ENCODE results near the gene FFAR3.
"Not testable (repeated sequence)": the region's sequence is repeated elsewhere in the genome, so short reads cannot be mapped to it uniquely, and the experiment has no call there.

The FFAR3 gene

DNA sequence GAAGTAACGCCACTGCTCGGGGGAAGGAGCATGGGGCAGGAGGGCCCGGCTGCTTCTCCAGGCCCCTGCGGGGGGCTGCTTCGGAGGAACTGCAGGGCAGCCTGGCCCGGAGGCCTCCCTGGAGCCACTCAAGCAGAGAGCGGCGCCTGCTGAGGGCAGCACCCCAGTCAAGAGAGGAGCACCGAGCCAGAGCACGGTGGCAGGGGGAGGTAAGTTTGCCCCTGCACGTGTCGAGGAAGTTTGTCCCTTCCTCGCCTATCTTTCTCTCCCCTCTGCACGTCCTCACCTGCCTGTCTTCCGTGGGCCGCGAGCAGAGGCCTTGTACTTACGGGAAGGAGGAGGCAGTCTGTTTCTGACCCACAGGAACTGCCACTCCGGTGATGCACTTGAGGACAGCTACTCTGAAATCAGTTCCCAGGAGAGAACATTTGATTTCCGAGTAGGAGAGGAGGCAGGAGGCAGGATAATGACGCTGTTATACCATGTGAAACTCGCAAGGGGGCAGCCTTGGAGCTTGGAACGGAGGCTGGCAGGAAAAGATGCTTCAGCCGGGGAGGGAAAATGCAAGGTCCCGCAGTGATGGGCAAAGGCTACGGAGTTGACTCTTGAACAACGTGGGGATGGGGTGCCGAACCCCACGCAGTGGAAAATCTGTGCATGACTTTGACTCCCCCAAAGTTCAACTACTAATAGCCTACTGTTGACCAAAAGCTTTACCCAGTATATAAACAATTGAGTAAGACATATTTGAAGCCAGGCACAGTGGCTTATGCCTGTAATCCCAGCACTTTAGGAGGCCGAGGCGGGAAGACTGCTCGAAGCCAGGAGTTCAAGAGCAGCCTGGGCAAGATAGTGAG, 5.6 kb upstream of the FFAR3 start:
- TF ChIP-seq TAF1 (IDR thresholded peaks at IDR 0.05; ENCODE audit: borderline replicate concordance, low read depth, low read length) (no peak), POLR2A (IDR thresholded peaks at IDR 0.05; ENCODE audit: low read depth, low read length) (0 out of 2 replicates have a peak, but pooled peaks have one; percentile 43), POLR2AphosphoS5 (IDR thresholded peaks at IDR 0.05; ENCODE audit: low read depth, low read length) (no peak)
- FAIRE-seq = peak; percentile 91
- peak; percentile 68 for DNase-seq (ENCODE audit: insufficient read length)

DNA sequence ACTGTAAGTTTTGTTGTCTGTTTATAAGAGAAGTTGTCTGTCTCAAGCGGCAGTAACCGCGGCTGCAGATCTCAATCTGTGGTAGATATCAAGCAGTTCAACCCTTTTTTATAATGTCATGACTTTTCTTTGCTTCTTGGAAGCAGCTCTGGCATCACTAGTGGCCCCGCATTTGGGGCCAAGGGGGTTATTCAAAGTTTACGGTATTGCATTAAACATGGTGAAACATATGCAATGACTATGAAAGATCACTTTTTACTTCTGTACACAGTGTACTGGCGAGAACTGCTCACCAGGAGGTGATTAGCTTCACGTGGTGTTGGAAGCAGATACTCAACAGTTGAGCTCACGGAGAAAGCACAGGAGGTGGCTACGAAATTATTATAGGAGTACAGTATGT, 4.6 kb upstream of the FFAR3 start:
- DNase-seq (ENCODE audit: insufficient read length) (no peak), FAIRE-seq (no peak)
- TF ChIP-seq POLR2A (IDR thresholded peaks at IDR 0.05; ENCODE audit: low read depth, low read length) = no peak

DNA sequence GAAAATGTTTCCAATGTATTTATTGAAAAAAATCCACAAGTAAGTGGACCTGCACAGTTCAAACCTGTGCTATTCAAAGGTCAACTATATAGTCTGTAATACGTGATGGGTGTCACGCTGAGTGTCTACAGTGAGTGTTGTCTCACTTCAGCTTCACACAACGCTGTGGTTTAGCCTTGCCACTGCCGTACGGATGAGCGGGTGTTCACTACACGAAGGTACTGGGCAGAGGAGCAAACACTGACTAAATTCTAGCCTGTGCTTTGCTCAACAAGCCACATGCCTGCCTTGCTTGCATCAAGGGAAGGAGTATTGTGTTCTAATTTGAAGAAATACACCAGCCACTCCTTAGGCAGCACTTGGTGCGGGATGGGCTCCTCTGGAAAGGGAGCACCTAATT, 3.4 kb upstream of the FFAR3 start:
- TF ChIP-seq TAF1 (IDR thresholded peaks at IDR 0.05; ENCODE audit: borderline replicate concordance, low read depth, low read length) (no peak), POLR2AphosphoS5 (IDR thresholded peaks at IDR 0.05; ENCODE audit: low read depth, low read length) (no peak), POLR2A (IDR thresholded peaks at IDR 0.05; ENCODE audit: low read depth, low read length) (no peak)
- no peak for FAIRE-seq
- no peak for DNase-seq (ENCODE audit: insufficient read length)

DNA sequence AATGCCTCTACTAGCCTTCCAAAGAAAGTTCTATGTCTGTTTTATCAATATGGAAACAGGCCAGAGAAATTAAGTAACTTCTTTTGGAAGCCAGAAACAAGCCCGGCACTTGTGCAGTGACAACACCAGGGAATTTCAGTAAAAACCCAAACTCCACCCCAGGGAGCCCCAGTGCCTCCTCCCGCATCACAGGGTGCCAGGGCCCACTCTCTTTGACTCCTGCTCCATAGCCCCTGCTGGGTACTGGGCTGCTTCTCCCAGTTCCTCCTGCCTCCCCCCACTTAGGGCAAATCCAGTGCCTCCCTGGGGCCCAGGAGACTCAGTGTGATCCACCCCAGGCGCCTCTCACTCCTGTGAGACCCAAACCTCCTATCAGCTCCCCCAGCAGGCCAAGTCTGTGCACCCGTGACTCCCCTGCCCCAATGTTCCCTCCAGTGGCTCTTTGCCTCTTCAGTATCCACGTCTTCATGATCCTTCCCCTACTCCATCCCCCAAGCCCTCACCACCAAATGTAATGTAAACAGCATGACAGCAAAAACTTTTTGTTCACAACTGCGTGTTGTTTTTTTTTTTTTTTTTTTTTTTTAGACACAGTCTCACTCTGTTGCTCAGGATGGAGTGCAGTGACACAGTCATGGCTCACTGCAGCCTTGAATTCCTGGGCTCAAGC, 2.3 kb upstream of the FFAR3 start:
- DNase-seq (ENCODE audit: insufficient read length) = no peak
- TF ChIP-seq TAF1 (IDR thresholded peaks at IDR 0.05; ENCODE audit: borderline replicate concordance, low read depth, low read length) (no peak), POLR2A (IDR thresholded peaks at IDR 0.05; ENCODE audit: low read depth, low read length) (no peak), POLR2AphosphoS5 (IDR thresholded peaks at IDR 0.05; ENCODE audit: low read depth, low read length) (no peak)
- no peak for FAIRE-seq

DNA sequence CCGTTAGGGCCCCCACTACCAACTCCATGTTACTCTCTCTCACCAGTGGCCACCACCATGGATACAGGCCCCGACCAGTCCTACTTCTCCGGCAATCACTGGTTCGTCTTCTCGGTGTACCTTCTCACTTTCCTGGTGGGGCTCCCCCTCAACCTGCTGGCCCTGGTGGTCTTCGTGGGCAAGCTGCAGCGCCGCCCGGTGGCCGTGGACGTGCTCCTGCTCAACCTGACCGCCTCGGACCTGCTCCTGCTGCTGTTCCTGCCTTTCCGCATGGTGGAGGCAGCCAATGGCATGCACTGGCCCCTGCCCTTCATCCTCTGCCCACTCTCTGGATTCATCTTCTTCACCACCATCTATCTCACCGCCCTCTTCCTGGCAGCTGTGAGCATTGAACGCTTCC, 574 bp downstream of the FFAR3 start:
- peak; percentile 14 for FAIRE-seq
- DNase-seq (ENCODE audit: insufficient read length) = not testable (repeated sequence)

DNA sequence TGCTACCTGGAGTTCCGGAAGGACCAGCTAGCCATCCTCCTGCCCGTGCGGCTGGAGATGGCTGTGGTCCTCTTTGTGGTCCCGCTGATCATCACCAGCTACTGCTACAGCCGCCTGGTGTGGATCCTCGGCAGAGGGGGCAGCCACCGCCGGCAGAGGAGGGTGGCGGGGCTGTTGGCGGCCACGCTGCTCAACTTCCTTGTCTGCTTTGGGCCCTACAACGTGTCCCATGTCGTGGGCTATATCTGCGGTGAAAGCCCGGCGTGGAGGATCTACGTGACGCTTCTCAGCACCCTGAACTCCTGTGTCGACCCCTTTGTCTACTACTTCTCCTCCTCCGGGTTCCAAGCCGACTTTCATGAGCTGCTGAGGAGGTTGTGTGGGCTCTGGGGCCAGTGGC, 1.1 kb downstream of the FFAR3 start:
- peak; percentile 36 for FAIRE-seq
- not testable (repeated sequence) for DNase-seq (ENCODE audit: insufficient read length)

DNA sequence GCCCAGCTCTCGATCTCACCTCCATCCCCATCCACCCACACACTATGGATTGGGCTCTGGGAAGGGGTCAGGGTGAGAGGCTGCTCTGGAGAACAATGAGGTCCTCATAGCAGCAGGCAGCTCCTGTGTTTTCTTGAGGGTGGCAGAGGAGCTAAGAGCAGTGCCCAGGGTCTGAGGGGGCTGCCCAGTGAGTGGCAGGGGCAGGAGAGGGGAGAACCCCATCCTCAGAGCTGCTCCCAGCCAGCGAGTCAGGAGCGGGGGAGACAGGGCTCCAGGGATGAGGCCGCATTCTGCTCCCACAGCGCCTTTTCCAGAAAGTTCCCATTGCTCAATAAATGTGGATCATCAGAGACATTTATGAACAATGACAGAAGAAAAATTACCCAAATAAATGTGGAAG, 1.8 kb downstream of the FFAR3 start:
- FAIRE-seq; DNase-seq (ENCODE audit: insufficient read length): not testable (repeated sequence)

DNA sequence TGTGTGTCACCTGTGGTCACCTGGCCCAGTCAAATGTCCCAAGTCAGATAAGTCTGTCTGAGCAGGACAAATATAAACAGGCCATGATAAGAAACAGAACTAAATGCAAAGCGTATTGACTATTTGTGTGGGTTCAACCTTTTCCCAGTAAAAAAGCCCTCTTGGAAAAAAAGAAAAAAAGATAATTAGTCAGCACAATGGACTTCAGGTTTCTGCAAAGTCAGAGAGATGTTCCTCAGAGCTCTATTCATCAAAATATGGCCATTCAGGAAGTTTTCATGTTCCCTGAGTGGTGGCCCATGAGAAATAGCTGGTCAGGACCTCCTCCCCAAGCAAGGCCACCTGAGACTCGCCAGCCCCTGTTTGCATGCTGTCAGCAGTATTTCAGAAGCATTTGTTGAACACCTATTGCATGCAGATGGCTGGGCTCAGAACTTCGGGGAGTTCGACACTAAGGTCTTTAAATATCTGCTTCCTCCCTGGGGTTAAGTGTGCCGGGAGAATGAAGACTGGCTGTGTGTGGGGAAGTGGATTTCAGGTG, 2.7 kb downstream of the FFAR3 start:
- TF ChIP-seq POLR2AphosphoS5 (IDR thresholded peaks at IDR 0.05; ENCODE audit: low read depth, low read length) (no peak), TAF1 (IDR thresholded peaks at IDR 0.05; ENCODE audit: borderline replicate concordance, low read depth, low read length) (no peak), POLR2A (IDR thresholded peaks at IDR 0.05; ENCODE audit: low read depth, low read length) (no peak)
- DNase-seq (ENCODE audit: insufficient read length) (no peak), FAIRE-seq (no peak)

DNA sequence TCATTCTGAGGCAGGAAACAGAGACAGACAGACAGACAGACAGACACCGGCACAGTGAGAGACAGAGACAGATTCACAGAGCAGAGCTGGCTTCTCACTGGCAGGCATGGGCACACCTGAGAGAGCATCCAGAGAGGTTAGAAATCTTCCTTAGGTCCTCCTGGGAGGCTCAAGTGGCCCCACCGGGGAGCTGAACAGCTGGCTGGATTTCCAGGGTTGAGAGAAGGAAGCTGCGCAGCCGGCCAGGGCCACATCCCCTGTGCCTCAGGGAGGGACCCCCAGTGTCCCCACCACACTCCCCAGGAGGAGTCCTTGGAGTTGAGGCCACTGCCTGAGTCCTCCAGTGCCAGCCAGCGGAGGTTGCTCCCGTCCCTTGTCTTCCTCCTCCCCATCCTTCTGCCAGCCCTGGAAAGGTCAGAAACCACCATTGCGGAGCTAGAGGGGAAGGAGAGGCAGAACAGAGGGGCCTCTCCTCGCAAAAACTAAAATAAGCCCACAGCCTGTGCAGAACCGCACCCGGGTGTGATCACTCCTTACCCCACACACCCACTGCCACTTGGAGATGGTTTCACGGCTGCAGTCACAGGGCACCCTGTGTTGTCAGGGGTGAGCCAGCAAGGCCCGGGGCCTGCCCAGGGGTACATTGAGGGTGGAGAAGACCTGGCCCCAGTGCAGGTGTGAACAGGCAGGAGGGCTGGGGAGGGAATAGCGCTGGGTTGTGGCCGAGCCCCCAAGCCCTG, 4.2 kb downstream of the FFAR3 start:
- no peak for DNase-seq (ENCODE audit: insufficient read length)
- TF ChIP-seq POLR2AphosphoS5 (IDR thresholded peaks at IDR 0.05; ENCODE audit: low read depth, low read length) (no peak), TAF1 (IDR thresholded peaks at IDR 0.05; ENCODE audit: borderline replicate concordance, low read depth, low read length) (no peak), POLR2A (IDR thresholded peaks at IDR 0.05; ENCODE audit: low read depth, low read length) (no peak)
- no peak for FAIRE-seq

DNA sequence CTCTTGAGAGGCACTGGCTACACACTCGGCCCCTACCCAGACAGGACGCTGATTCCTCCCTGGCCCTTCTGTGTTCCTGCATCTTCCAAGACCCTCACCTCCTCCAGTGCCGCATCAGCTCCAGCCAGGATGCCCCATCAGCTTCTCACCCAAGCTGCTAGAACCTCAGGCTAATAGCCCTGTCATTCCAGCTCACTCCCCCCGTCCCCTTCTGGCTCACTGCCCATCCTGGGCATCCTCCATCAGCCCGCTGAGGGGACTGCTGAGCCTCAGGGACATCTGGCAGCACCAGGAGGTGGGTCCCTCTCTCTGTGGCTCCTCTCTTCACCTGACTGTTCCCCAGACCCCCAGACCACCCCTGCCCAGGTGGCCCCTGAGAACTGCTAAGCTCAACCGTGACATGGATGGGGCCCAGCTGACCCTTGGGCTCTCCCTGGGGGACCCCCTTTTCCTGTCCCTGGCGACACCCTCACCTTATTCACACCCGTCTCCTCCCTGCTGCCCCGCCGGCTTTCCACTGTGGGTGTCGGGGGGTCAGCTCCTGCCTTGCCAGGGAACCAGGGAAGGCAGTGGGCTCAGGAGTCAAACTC, 4.8 kb downstream of the FFAR3 start:
- no peak for DNase-seq (ENCODE audit: insufficient read length)
- FAIRE-seq = peak; percentile 9
- TF ChIP-seq POLR2A (IDR thresholded peaks at IDR 0.05; ENCODE audit: low read depth, low read length) (no peak), POLR2AphosphoS5 (IDR thresholded peaks at IDR 0.05; ENCODE audit: low read depth, low read length) (no peak), TAF1 (IDR thresholded peaks at IDR 0.05; ENCODE audit: borderline replicate concordance, low read depth, low read length) (no peak)

DNA sequence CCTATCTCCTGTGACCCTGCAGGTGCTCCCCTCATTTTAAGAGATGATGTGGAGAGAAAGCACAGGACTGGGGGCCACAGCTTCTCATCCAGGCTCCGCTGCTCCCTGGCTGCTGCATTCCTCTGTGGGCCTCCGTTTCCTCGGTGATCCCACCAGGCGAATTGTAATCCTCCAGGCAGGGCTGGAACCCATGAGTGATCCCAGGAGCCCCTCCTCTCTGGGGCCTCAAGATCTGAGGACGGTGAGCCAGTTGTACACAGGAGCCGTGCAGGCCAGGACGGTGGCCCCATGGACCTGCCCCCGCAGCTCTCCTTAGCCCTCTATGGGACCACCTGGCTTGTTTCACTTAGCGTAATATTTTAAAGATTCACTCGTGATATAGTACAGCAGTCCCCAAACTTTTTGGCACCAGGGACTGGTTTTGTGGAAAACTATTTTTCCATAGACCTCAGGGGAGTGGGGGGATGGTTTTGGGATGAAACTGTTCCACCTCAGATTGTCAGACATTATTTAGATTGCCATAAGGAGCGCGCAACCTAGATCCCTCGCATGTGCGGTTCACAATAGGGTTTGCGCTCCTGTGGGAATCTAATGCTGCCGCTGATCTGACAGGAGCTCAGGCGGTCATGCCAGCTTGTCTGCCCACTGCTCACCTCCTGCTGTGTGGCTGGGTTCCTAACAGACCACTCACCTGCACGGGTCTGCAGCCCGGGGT, 5.6 kb downstream of the FFAR3 start:
- no peak for DNase-seq (ENCODE audit: insufficient read length)
- FAIRE-seq = no peak
- no peak for TF ChIP-seq POLR2AphosphoS5 (IDR thresholded peaks at IDR 0.05; ENCODE audit: low read depth, low read length)
- TF ChIP-seq POLR2A (IDR thresholded peaks at IDR 0.05; ENCODE audit: low read depth, low read length) = no peak
- no peak for TF ChIP-seq TAF1 (IDR thresholded peaks at IDR 0.05; ENCODE audit: borderline replicate concordance, low read depth, low read length)

Data from GM12892 (cell line).